HG03135 (cell line): ENCODE measurements around the gene DSCAM.
"Not testable (repeated sequence)": the region's sequence is repeated elsewhere in the genome, so short reads cannot be mapped to it uniquely, and the experiment has no call there.

Source experiments
- ATAC-seq: cut with Tn5 transposase; IDR thresholded peaks from one replicate; pipeline ENCODE4 v1.9.1; 2021; ENCODE audit warnings: mild to moderate bottlenecking, moderate library complexity; ENCODE audit not compliant: unreplicated experiment

DSCAM gene

GRCh38 chr21:40028393-40028792 lies 818.6 kb downstream of the DSCAM start:
- ATAC-seq, result not testable (repeated sequence)

- ATAC-seq, result no peak
Observed at GRCh38 chr21:40021558-40022351, 825.2 kb downstream of the DSCAM start.

GRCh38 chr21:40020651-40021050 lies 826.3 kb downstream of the DSCAM start:
- ATAC-seq, result no peak

GRCh38 chr21:40018871-40019475 lies 828.0 kb downstream of the DSCAM start:
- ATAC-seq, result no peak

GRCh38 chr21:40016667-40017066 lies 830.3 kb downstream of the DSCAM start:
- ATAC-seq, result no peak

GRCh38 chr21:40016234-40016633 lies 830.7 kb downstream of the DSCAM start:
- no peak for ATAC-seq

GRCh38 chr21:40015818-40016217 lies 831.1 kb downstream of the DSCAM start:
- ATAC-seq, result no peak

GRCh38 chr21:40014394-40014793 lies 832.6 kb downstream of the DSCAM start:
- ATAC-seq, result no peak

- no peak for ATAC-seq
Observed at GRCh38 chr21:40013001-40013735, 833.8 kb downstream of the DSCAM start.

GRCh38 chr21:40011371-40011770 lies 835.6 kb downstream of the DSCAM start:
- ATAC-seq, result no peak

GRCh38 chr21:40002978-40003377 lies 844.0 kb downstream of the DSCAM start:
- no peak for ATAC-seq

GRCh38 chr21:39984286-39984991 lies 862.5 kb downstream of the DSCAM start:
- no peak for ATAC-seq

GRCh38 chr21:39980241-39980820 lies 866.6 kb downstream of the DSCAM start:
- no peak for ATAC-seq

GRCh38 chr21:39979321-39979720 lies 867.6 kb downstream of the DSCAM start:
- ATAC-seq, result no peak

GRCh38 chr21:39976800-39977199 lies 870.2 kb downstream of the DSCAM start:
- ATAC-seq, result no peak

- ATAC-seq, result no peak
Observed at GRCh38 chr21:39972976-39973770, 873.8 kb downstream of the DSCAM start.

- no peak for ATAC-seq
Observed at GRCh38 chr21:39972471-39972870, 874.5 kb downstream of the DSCAM start.

- no peak for ATAC-seq
Observed at GRCh38 chr21:39971956-39972355, 875.0 kb downstream of the DSCAM start.

- ATAC-seq, result no peak
Observed at GRCh38 chr21:39969691-39970364, 877.1 kb downstream of the DSCAM start.
